GM23248 (cell line): Measurements from ENCODE around the gene DDX31.

Source experiments
- EZH2 ChIP-seq: fragments of 200-600 bp; sonication (generic); IDR thresholded peaks from 2 replicates; pipeline ENCODE4 v1.6.1; 2018; ENCODE audit warnings: antibody characterized with exemption, mild to moderate bottlenecking; ENCODE audit not compliant: insufficient read depth, poor library complexity, severe bottlenecking
- EZH2phosphoT487 ChIP-seq: fragments of 200-600 bp; sonication (generic); IDR thresholded peaks from 2 replicates; pipeline ENCODE4 v1.6.1; 2018; ENCODE audit warnings: antibody characterized with exemption, moderate library complexity, mild to moderate bottlenecking, low read depth; ENCODE audit not compliant: insufficient read depth

DNA sequence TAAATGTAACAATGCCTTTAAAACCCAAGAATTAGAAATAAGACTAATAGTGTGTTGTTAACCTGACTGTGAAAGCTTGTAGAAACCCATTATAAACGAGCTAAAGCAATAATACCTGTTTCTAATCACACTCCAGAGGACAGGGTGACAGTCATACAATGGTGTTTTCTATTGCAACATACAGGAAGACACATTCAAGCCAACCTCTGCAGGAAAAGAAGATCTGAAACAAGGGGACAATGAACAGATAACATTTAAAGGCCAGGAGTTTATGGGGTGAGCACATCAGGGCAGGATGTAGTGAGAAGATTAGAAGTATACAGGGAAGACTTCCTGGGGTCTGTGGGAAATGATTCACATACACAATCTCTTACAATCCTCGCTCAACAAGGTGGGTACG lies 73.6 kb downstream of the DDX31 start:
- no peak for TF ChIP-seq EZH2phosphoT487
- no peak for TF ChIP-seq EZH2
